PFSK-1 (cell line): ENCODE results near the gene NARS2.

Experiments used
- POLR2AphosphoS5 ChIP-seq: IDR thresholded peaks from 2 replicates; pipeline ENCODE4 v1.6.1; 2012; ENCODE audit warnings: low read depth, mild to moderate bottlenecking, control low read depth, low read length, moderate library complexity
- SIN3A ChIP-seq: IDR thresholded peaks from 2 replicates; pipeline ENCODE4 v1.6.1; 2012; ENCODE audit warnings: mild to moderate bottlenecking, low read length, moderate library complexity, borderline replicate concordance; ENCODE audit not compliant: insufficient read depth
- TF ChIP-seq, protein P1 (sequence below), 2 experiments: IDR thresholded peaks; 2 replicates each; pipeline versions ENCODE4 v1.6.1 to v1.8.0; 2011 to 2012; ENCODE audit warnings: low read depth in 2 of 2, low read length in 2 of 2, control low read depth in 1 of 2, inconsistent platforms in 1 of 2, mild to moderate bottlenecking in 1 of 2, moderate library complexity in 1 of 2; ENCODE audit not compliant: insufficient read depth in 1 of 2

GRCh38 chr11:78526497-78527146, 48.0 kb downstream of the NARS2 start:
- TF ChIP-seq POLR2AphosphoS5 (no peak), SIN3A (no peak)
- TF ChIP-seq, protein P1, sequence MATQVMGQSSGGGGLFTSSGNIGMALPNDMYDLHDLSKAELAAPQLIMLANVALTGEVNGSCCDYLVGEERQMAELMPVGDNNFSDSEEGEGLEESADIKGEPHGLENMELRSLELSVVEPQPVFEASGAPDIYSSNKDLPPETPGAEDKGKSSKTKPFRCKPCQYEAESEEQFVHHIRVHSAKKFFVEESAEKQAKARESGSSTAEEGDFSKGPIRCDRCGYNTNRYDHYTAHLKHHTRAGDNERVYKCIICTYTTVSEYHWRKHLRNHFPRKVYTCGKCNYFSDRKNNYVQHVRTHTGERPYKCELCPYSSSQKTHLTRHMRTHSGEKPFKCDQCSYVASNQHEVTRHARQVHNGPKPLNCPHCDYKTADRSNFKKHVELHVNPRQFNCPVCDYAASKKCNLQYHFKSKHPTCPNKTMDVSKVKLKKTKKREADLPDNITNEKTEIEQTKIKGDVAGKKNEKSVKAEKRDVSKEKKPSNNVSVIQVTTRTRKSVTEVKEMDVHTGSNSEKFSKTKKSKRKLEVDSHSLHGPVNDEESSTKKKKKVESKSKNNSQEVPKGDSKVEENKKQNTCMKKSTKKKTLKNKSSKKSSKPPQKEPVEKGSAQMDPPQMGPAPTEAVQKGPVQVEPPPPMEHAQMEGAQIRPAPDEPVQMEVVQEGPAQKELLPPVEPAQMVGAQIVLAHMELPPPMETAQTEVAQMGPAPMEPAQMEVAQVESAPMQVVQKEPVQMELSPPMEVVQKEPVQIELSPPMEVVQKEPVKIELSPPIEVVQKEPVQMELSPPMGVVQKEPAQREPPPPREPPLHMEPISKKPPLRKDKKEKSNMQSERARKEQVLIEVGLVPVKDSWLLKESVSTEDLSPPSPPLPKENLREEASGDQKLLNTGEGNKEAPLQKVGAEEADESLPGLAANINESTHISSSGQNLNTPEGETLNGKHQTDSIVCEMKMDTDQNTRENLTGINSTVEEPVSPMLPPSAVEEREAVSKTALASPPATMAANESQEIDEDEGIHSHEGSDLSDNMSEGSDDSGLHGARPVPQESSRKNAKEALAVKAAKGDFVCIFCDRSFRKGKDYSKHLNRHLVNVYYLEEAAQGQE (IDR thresholded peaks at IDR 0.05; ENCODE audit: insufficient read depth in 1 of 2, low read depth in 2 of 2, low read length in 2 of 2): no peak
